Panc1 (cell line): Measurements from ENCODE around the gene SANBR. TPM values are rescaled to one million over a fixed set of nuclear protein-coding genes. Genes with fewer than 3 reads are reported as not detected.

Experiments used
- ATAC-seq: fragments of 200-7000 bp; cut with Tn5 transposase; 2 replicates; pipeline ENCODE4 v1.9.1; 2020; ENCODE audit warnings: mild to moderate bottlenecking, moderate library complexity
- BruUV-seq: library from RNA; stranded (reverse); fragments of 400-500 nt; replicated peaks from 2 replicates; lab custom pipeline; 2021; lab: Mats Ljungman, UMichigan
- CTCF ChIA-PET: fragments of 300-600 bp; sonication (Branson Sonifier 250); formaldehyde crosslinking; loops from one replicate; lab custom pipeline; 2022; ENCODE audit warnings: antibody characterized with exemption; lab: Charles Lee
- POLR2A ChIA-PET: fragments of 300-600 bp; sonication (Branson Sonifier 250); formaldehyde crosslinking; loops from one replicate; lab custom pipeline; 2022; ENCODE audit warnings: antibody characterized with exemption; lab: Charles Lee
- DNase-seq: peaks from one replicate; pipeline ENCODE4 v3.0.0-alpha.2; 2010; ENCODE audit warnings: low read depth, low spot score
- H3K27ac ChIP-seq: 2 replicates; pipeline ENCODE4 v1.5.1; 2011; ENCODE audit warnings: mild to moderate bottlenecking, low read length, inconsistent platforms
- H3K27me3 ChIP-seq: fragments of 200-500 bp; sonication (Bioruptor generic); 2 replicates; pipeline ENCODE4 v1.6.0; 2014; ENCODE audit warnings: low read length, inconsistent platforms; ENCODE audit not compliant: control insufficient read depth, insufficient read depth
- H3K36me3 ChIP-seq: fragments of 200-500 bp; sonication (Bioruptor generic); 2 replicates; pipeline ENCODE4 v1.5.1; 2014; ENCODE audit warnings: inconsistent platforms, mild to moderate bottlenecking, low read length, moderate library complexity; ENCODE audit not compliant: control insufficient read depth, insufficient read depth
- H3K4me1 ChIP-seq: 2 replicates; pipeline ENCODE4 v1.5.1; 2011; ENCODE audit warnings: inconsistent platforms, mild to moderate bottlenecking, low read length, moderate library complexity; ENCODE audit not compliant: control insufficient read depth, insufficient read depth
- H3K4me3 ChIP-seq, 2 experiments: 2 replicates each; pipeline ENCODE4 v1.5.1; 2011 to 2012; ENCODE audit warnings: low read depth in 2 of 2, low read length in 2 of 2, mild to moderate bottlenecking in 2 of 2, inconsistent platforms in 1 of 2, moderate library complexity in 1 of 2
- H3K9me3 ChIP-seq: fragments of 200-500 bp; sonication (Bioruptor generic); 2 replicates; pipeline ENCODE4 v1.5.1; 2014; ENCODE audit warnings: low read depth, mild to moderate bottlenecking, inconsistent platforms, low read length, moderate library complexity; ENCODE audit not compliant: control insufficient read depth, insufficient read depth
- CTCF ChIP-seq: fragments of 450-650 bp; IDR thresholded peaks from 2 replicates; pipeline ENCODE4 v1.5.1; 2017; ENCODE audit warnings: mild to moderate bottlenecking
- POLR2AphosphoS5 ChIP-seq: IDR thresholded peaks from 2 replicates; pipeline ENCODE4 v1.6.1; 2012; ENCODE audit warnings: mild to moderate bottlenecking, low read depth, low read length, moderate library complexity
- REST ChIP-seq, 2 experiments: IDR thresholded peaks; 2 replicates each; pipeline ENCODE4 v1.6.1; 2011 to 2012; ENCODE audit warnings: low read depth in 2 of 2, control low read depth in 1 of 2, low read length in 1 of 2, mild to moderate bottlenecking in 1 of 2, moderate library complexity in 1 of 2; ENCODE audit not compliant: insufficient read depth in 1 of 2
- SIN3A ChIP-seq: IDR thresholded peaks from 2 replicates; pipeline ENCODE4 v1.6.1; 2012; ENCODE audit warnings: low read depth, mild to moderate bottlenecking, low read length, moderate library complexity, borderline replicate concordance; ENCODE audit not compliant: insufficient read depth
- TCF7L2 ChIP-seq: IDR thresholded peaks from 2 replicates; pipeline ENCODE4 v1.6.1; 2011; ENCODE audit warnings: mild to moderate bottlenecking, low read depth, low read length, inconsistent platforms
- in situ Hi-C: cut with HindIII; loops from 2 replicates; pipeline ENCODE4 v1.10.0; 2016; ENCODE audit warnings: low sequenced_read_pairs, low pct_unique_long_range_greater_than_20kb
- intact Hi-C: fragments of 100-400 bp; cut with micrococcal nuclease; formaldehyde crosslinking; loops from one replicate; pipeline ENCODE4 v1.10.0; 2022; ENCODE audit not compliant: unreplicated experiment
- total RNA-seq: library from RNA; stranded (reverse); gene quantifications from one replicate; pipeline ENCODE4 v1.2.1, GENCODE V29; 2021; ENCODE audit not compliant: unreplicated experiment

The SANBR gene
- total RNA-seq, 1 experiment from 2014 or later: 18.8 TPM

- DNase-seq: no peak
- peaks cover 2% of the 10 kb centered on the region; the same call in 1 of the 2 replicates for H3K4me1 ChIP-seq
- H3K9me3 ChIP-seq: no peaks in the 10 kb centered on the region
- no TSS peak for BruUV-seq
- in situ Hi-C loops (no loop called here), intact Hi-C loops (no loop called here)
- peaks cover 3% of the 10 kb centered on the region; the same call in 1 of the 2 replicates for H3K36me3 ChIP-seq
- ATAC-seq: no peak
- H3K27me3 ChIP-seq: no peaks in the 10 kb centered on the region
- TF ChIP-seq REST (IDR thresholded peaks at IDR 0.05; ENCODE audit: insufficient read depth in 1 of 2, low read depth in 2 of 2, low read length in 1 of 2): no peak
- no peak for TF ChIP-seq POLR2AphosphoS5
- TF ChIP-seq TCF7L2: no peak
- no peak for TF ChIP-seq CTCF
- no peak for TF ChIP-seq SIN3A
- ChIA-PET POLR2A (no interaction called here), CTCF (no interaction called here)
- no peak overlapping the region for H3K27ac ChIP-seq
- H3K4me3 ChIP-seq: no peak overlapping the region
Observed at GRCh38 chr2:61021228-61021660, 44.4 kb upstream of the SANBR start.

- DNase-seq (no peak), ATAC-seq (no peak)
- Histone ChIP-seq H3K36me3 (no peaks in the 10 kb centered on the region), H3K4me3 (no peak overlapping the region), H3K27ac (no peak overlapping the region), H3K4me1 (no peaks in the 10 kb centered on the region; the same call in 1 of the 2 replicates), H3K27me3 (no peaks in the 10 kb centered on the region), H3K9me3 (no peaks in the 10 kb centered on the region)
- TF ChIP-seq TCF7L2 (no peak), REST (IDR thresholded peaks at IDR 0.05; ENCODE audit: insufficient read depth in 1 of 2, low read depth in 2 of 2, low read length in 1 of 2) (no peak), SIN3A (no peak), POLR2AphosphoS5 (no peak), CTCF (no peak)
- ChIA-PET CTCF (no interaction called here), POLR2A (no interaction called here)
- no TSS peak for BruUV-seq
- in situ Hi-C loops (no loop called here), intact Hi-C loops (no loop called here)
Observed at GRCh38 chr2:61023670-61024069, 42.0 kb upstream of the SANBR start.
